ENCODE results near the gene PCDHA1. TPM values are rescaled to one million over a fixed set of nuclear protein-coding genes. Genes with fewer than 3 reads are reported as not detected.

Gene PCDHA1
- total and polyA plus RNA-seq, 9 of the 15 experiments (the other 6 are each of a cell fraction or from before 2014, with no cell fraction given): not detected

GRCh38 chr5:140881889-140882590, 96.1 kb downstream of the PCDHA1 start, which contains the start of gene PCDHA13:
PCDHA13 (plus strand) TSS chr5:140882124; CDS start chr5:140882269, 145 bp downstream.
- 18% methylated on average over 29 of the region's 35 CpGs for WGBS (ENCODE audit: insufficient coverage, low coverage, missing lambda C conversion rate)
- intact Hi-C loops (cut with micrococcal nuclease): no loop called here
- Histone ChIP-seq H3K27me3 (ENCODE audit: control insufficient read depth in 2 of 2, insufficient read depth in 2 of 2, low read length in 2 of 2) (no peaks in the 10 kb centered on the region), H3K27ac (ENCODE audit: extremely low read depth, low read depth, low read length) (no peak within 1 kb of the TSS), H3K36me3 (ENCODE audit: control insufficient read depth, insufficient read depth, low read length) (no peaks in the 10 kb centered on the region), H3K4me3 (no peak within 1 kb of the TSS), H3K9ac (ENCODE audit: insufficient read depth in 1 of 2, low read depth in 2 of 2, low read length in 2 of 2) (no peak within 1 kb of the TSS), H4K20me1 (replicated peaks; ENCODE audit: control insufficient read depth, insufficient read depth, low read length) (no peaks in the 10 kb centered on the region), H2AFZ (ENCODE audit: low read depth, low read length) (no peak within 1 kb of the TSS), H3K9me1 (ENCODE audit: control insufficient read depth, insufficient read depth, low read length) (no peaks in the 10 kb centered on the region), H3K79me2 (ENCODE audit: control insufficient read depth, insufficient read depth, low read length) (no peaks in the 10 kb centered on the region), H3K4me2 (ENCODE audit: insufficient read depth, low read length) (no peak within 1 kb of the TSS), H3K9me3 (replicated peaks; ENCODE audit: control insufficient read depth, insufficient read depth, low read depth, low read length) (0 out of 2 replicates have a peak, but pooled peaks cover 2% of the 10 kb centered on the region), H3K4me1 (replicated peaks in 1 of 2; ENCODE audit: control insufficient read depth in 2 of 2, insufficient read depth in 2 of 2, low read length in 2 of 2) (no peaks in the 10 kb centered on the region; a peak in 1 of 5 replicates)
- CTCF ChIA-PET (ENCODE audit: low intra/inter-chr PET ratio): no interaction called here
- in situ Hi-C loops (cut with MboI): no loop called here
- POLR2A ChIA-PET: no interaction called here
- FAIRE-seq (no peak), ATAC-seq (no peak), DNase-seq (ENCODE audit: extremely low read depth in 1 of 4, low spot score in 3 of 4) (no peak)
- BruUV-seq (replicated peaks): no TSS peak
- TF ChIP-seq KAT7 (CRISPR knock-in tag; IDR thresholded peaks at IDR 0.05; ENCODE audit: borderline replicate concordance) (no peak), MIER1 (IDR thresholded peaks at IDR 0.05; ENCODE audit: low read depth) (no peak), MGA (IDR thresholded peaks at IDR 0.05) (no peak), ZBTB43 (CRISPR knock-in tag; IDR thresholded peaks at IDR 0.05) (no peak), ZNF830 (CRISPR knock-in tag; IDR thresholded peaks at IDR 0.05) (no peak), SMC3 (conservative IDR thresholded peaks at IDR 0.05; ENCODE audit: insufficient read depth, low read depth, low read length) (no peak), MBD1 (CRISPR knock-in tag; IDR thresholded peaks at IDR 0.05) (no peak)

Data from K562 (cell line).